SK-N-SH treated with all-trans-retinoic acid at 6 μM for 48 hours (cell line): ENCODE measurements around the gene ARL15.

Experiments used
- ATAC-seq: fragments of 200-7000 bp; cut with Tn5 transposase; 3 replicates; pipeline ENCODE4 v1.9.1; 2020; ENCODE audit warnings: mild to moderate bottlenecking, moderate library complexity
- ARNTL ChIP-seq: fragments of 450-650 bp; formaldehyde crosslinking; IDR thresholded peaks from 2 replicates; pipeline ENCODE4 v1.5.0; 2020; ENCODE audit warnings: low read depth, mild to moderate bottlenecking, moderate library complexity, borderline replicate concordance
- BACH2 ChIP-seq: fragments of 250-450 bp; sonication (Bioruptor Pico); IDR thresholded peaks from 2 replicates; pipeline ENCODE4 v1.9.0; 2021; ENCODE audit warnings: mild to moderate bottlenecking, borderline replicate concordance
- CREB5 ChIP-seq: fragments of 250-450 bp; sonication (Bioruptor Pico); IDR thresholded peaks from 2 replicates; pipeline ENCODE4 v1.5.1; 2020; ENCODE audit warnings: low read depth, mild to moderate bottlenecking, moderate library complexity
- CSDC2 ChIP-seq: fragments of 250-450 bp; sonication (Bioruptor Pico); IDR thresholded peaks from 2 replicates; pipeline ENCODE4 v1.5.0; 2020; ENCODE audit warnings: mild to moderate bottlenecking, moderate library complexity
- CSRNP3 ChIP-seq: fragments of 250-450 bp; sonication (Bioruptor Pico); IDR thresholded peaks from 2 replicates; pipeline ENCODE4 v1.5.1; 2021; ENCODE audit warnings: mild to moderate bottlenecking, moderate library complexity
- ESRRG ChIP-seq: fragments of 250-450 bp; sonication (Bioruptor Pico); IDR thresholded peaks from 2 replicates; pipeline ENCODE4 v1.6.1; 2021; ENCODE audit warnings: mild to moderate bottlenecking
- GLIS3 ChIP-seq: fragments of 250-450 bp; sonication (Bioruptor Pico); IDR thresholded peaks from 2 replicates; pipeline ENCODE4 v1.5.0; 2020; ENCODE audit warnings: mild to moderate bottlenecking, moderate library complexity
- ISL1 ChIP-seq: fragments of 250-450 bp; sonication (Bioruptor Pico); IDR thresholded peaks from 2 replicates; pipeline ENCODE4 v2.1.2; 2022; ENCODE audit warnings: mild to moderate bottlenecking, moderate library complexity
- OSR1 ChIP-seq: fragments of 250-450 bp; sonication (Bioruptor Pico); IDR thresholded peaks from 2 replicates; pipeline ENCODE4 v1.8.0; 2022; ENCODE audit warnings: moderate library complexity, mild to moderate bottlenecking, inconsistent platforms
- PATZ1 ChIP-seq: fragments of 250-450 bp; sonication (Bioruptor Pico); IDR thresholded peaks from 2 replicates; pipeline ENCODE4 v1.8.0; 2020; ENCODE audit warnings: mild to moderate bottlenecking, moderate library complexity, borderline replicate concordance
- POU6F1 ChIP-seq: fragments of 250-450 bp; sonication (Bioruptor Pico); IDR thresholded peaks from 2 replicates; pipeline ENCODE4 v1.8.0; 2021; ENCODE audit warnings: low read depth, mild to moderate bottlenecking, moderate library complexity, borderline replicate concordance
- PPARA ChIP-seq: fragments of 250-450 bp; sonication (Bioruptor Pico); IDR thresholded peaks from 2 replicates; pipeline ENCODE4 v1.5.0; 2020; ENCODE audit warnings: mild to moderate bottlenecking, borderline replicate concordance
- RARB ChIP-seq: fragments of 250-450 bp; sonication (Bioruptor Pico); IDR thresholded peaks from 2 replicates; pipeline ENCODE4 v1.8.0; 2021; ENCODE audit warnings: mild to moderate bottlenecking, moderate library complexity
- SNAI2 ChIP-seq: fragments of 250-450 bp; sonication (Bioruptor Pico); IDR thresholded peaks from 2 replicates; pipeline ENCODE4 v1.5.0; 2020; ENCODE audit warnings: mild to moderate bottlenecking, moderate library complexity
- TCF4 ChIP-seq: fragments of 250-450 bp; sonication (Bioruptor Pico); IDR thresholded peaks from 2 replicates; pipeline ENCODE4 v1.8.0; 2021; ENCODE audit warnings: mild to moderate bottlenecking, moderate library complexity, borderline replicate concordance
- TSHZ2 ChIP-seq: fragments of 250-450 bp; sonication (Bioruptor Pico); IDR thresholded peaks from 2 replicates; pipeline ENCODE4 v1.5.0; 2020; ENCODE audit warnings: mild to moderate bottlenecking, moderate library complexity
- ZC3H10 ChIP-seq: fragments of 250-450 bp; sonication (Bioruptor Pico); IDR thresholded peaks from 2 replicates; pipeline ENCODE4 v1.5.1; 2021; ENCODE audit warnings: mild to moderate bottlenecking, moderate library complexity
- ZFP3 ChIP-seq: fragments of 250-450 bp; sonication (Bioruptor Pico); IDR thresholded peaks from 2 replicates; pipeline ENCODE4 v1.5.0; 2020; ENCODE audit warnings: mild to moderate bottlenecking, moderate library complexity
- ZFP30 ChIP-seq: fragments of 450-650 bp; formaldehyde crosslinking; IDR thresholded peaks from 2 replicates; pipeline ENCODE4 v1.5.0; 2022; ENCODE audit warnings: mild to moderate bottlenecking, moderate library complexity
- ZNF565 ChIP-seq: fragments of 450-650 bp; formaldehyde crosslinking; conservative IDR thresholded peaks from 2 replicates; pipeline ENCODE4 v1.5.0; 2020; ENCODE audit warnings: low read depth, mild to moderate bottlenecking, moderate library complexity
- ZNF70 ChIP-seq: fragments of 450-650 bp; formaldehyde crosslinking; IDR thresholded peaks from 2 replicates; pipeline ENCODE4 v1.5.0; 2020; ENCODE audit warnings: mild to moderate bottlenecking, moderate library complexity
- ZNF8 ChIP-seq: fragments of 450-650 bp; formaldehyde crosslinking; IDR thresholded peaks from 2 replicates; pipeline ENCODE4 v1.5.0; 2020; ENCODE audit warnings: mild to moderate bottlenecking, moderate library complexity

Gene ARL15

GRCh38 chr5:53884844-53885243 is 425.5 kb downstream of the ARL15 start:
- TF ChIP-seq ISL1 (CRISPR knock-in tag) = no peak
- TF ChIP-seq CREB5 (CRISPR knock-in tag) = no peak
- no peak for TF ChIP-seq PPARA (CRISPR knock-in tag)
- TF ChIP-seq CSRNP3 (CRISPR knock-in tag) = no peak
- TF ChIP-seq SNAI2 (CRISPR knock-in tag) = no peak
- TF ChIP-seq TSHZ2 (CRISPR knock-in tag) = no peak
- no peak for TF ChIP-seq ZNF565 (CRISPR knock-in tag)
- no peak for TF ChIP-seq POU6F1 (CRISPR knock-in tag)
- TF ChIP-seq ESRRG (CRISPR knock-in tag) = no peak
- TF ChIP-seq ZFP30 (CRISPR knock-in tag) = no peak
- TF ChIP-seq ARNTL (CRISPR knock-in tag) = no peak
- no peak for TF ChIP-seq RARB (CRISPR knock-in tag)
- TF ChIP-seq PATZ1 = no peak
- TF ChIP-seq BACH2 (CRISPR knock-in tag) = no peak
- TF ChIP-seq ZNF70 (CRISPR knock-in tag) = no peak
- TF ChIP-seq ZFP3 (CRISPR knock-in tag) = no peak
- no peak for TF ChIP-seq TCF4 (CRISPR knock-in tag)
- ATAC-seq = no peak

- no peak for TF ChIP-seq GLIS3 (CRISPR knock-in tag)
- no peak for TF ChIP-seq ZNF8
- TF ChIP-seq CSRNP3 (CRISPR knock-in tag) = no peak
These were observed 426.0 kb downstream of the ARL15 start for GRCh38 chr5:53884417-53884816.

GRCh38 chr5:53882676-53883031 is 427.7 kb downstream of the ARL15 start:
- ATAC-seq = no peak
- TF ChIP-seq ZFP30 (CRISPR knock-in tag) (no peak), OSR1 (CRISPR knock-in tag) (no peak), ZFP3 (CRISPR knock-in tag) (no peak), CREB5 (CRISPR knock-in tag) (no peak), RARB (CRISPR knock-in tag) (no peak), ISL1 (CRISPR knock-in tag) (no peak), BACH2 (CRISPR knock-in tag) (no peak), TCF4 (CRISPR knock-in tag) (no peak), GLIS3 (CRISPR knock-in tag) (no peak), CSRNP3 (CRISPR knock-in tag) (no peak), CSDC2 (CRISPR knock-in tag) (no peak), ZC3H10 (no peak), ARNTL (CRISPR knock-in tag) (no peak), ZNF565 (CRISPR knock-in tag) (no peak), ZNF8 (no peak)

More at GRCh38 chr5:53884417-53884816, 426.0 kb downstream of the ARL15 start:
- ATAC-seq = no peak
